ENCODE data around the gene ADAM23.
A peak's percentile ranks its signal among the peaks of the same experiment; 100 is the strongest.

ADAM23 gene

GRCh38 chr2:206443735-206444527 is 599 bp downstream of the ADAM23 start:
- DNase-seq: no peak

DNA sequence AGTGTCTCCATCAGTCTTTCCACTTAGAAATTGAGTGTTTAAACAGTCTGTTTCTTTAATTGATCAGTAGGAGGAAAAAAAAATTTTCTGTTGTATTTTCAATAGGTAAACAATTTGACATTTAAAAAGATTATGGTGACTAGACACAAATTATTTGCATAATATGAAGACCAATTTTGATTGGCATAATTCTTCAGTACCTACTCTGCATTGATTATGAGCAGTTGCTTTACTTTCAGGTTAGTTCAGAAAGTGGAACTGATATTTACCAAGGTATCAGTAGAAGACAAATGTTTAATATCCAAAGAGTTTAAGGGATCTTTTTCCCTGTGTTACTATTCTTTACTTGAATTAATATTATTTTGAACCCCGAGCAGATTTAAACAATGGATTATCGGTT is 2.6 kb downstream of the ADAM23 start:
- no peak for DNase-seq

DNA sequence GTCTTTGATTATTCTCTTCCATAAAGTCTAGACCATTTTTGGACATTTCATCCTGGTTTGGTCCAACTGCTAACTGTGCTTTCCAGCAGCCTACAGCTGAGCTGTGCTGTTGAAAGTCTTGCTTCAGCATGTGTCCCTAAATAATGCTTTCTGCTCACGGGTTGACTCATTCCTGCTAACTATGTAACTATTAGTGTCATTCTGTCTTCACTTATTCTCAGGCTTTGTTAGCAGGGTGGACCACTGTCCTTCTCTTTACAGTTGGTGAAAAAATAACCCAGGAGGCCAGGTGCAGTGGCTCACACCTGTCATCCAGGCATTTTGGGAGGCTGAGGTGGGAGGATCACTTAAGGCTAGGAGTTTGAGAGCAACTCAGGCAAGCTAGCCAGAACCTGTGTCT is 8.9 kb downstream of the ADAM23 start:
- no peak for DNase-seq

GRCh38 chr2:206452750-206453149 is 9.4 kb downstream of the ADAM23 start:
- DNase-seq: no peak

DNA sequence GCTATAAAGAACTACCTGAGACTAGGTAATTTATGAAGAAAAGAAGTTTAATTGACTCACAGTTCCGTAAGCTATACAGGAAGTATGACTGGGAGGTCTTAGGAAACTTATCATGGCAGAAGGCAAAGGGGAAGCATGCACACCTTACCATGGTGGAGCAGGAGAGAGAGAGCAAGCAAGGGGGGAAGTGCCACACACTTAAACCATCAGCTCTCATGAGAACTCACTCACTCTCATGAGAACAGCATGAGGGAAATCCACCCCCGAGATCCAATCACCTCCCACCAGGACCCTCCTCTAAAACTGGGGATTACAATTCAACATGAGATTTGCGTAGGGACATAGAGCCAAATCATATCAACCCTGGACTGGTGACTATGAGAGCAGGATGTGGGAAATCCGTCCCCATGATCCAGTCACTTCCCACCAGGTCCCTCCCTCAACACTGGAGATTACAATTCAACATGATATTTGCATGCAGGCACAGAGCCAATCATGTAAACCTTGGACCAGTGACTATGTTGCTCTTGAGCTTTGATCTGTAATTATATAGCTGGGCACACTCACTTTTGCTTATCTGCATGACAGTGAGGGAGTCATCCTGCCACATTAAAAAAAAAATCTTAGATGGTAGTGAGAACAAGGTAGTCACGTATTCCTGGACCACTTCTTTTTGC is 12.9 kb downstream of the ADAM23 start:
- no peak for DNase-seq

DNA sequence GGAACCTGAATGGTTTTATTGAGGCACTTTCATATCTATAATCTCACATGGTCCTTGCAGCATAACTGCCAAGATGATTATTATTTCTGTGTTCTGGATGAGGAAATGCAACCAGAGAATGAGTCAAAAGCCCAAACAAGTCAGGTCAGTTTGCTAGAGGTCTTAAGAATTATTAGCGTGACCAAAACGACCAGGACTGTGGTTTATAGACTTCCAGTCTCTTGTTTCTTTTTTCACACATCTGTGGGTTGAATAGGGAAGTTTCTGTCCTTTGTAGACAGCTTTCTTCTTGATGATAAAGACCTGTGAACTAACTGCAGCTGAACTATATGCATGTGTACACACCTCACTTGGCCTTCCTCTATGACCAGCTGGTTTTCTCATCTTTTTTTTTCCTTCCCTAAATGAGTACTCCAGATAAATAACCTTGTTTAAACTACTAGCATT is 13.9 kb downstream of the ADAM23 start:
- no peak for DNase-seq

- DNase-seq: no peak
These were observed 19.0 kb downstream of the ADAM23 start for GRCh38 chr2:206462240-206462854.

DNA sequence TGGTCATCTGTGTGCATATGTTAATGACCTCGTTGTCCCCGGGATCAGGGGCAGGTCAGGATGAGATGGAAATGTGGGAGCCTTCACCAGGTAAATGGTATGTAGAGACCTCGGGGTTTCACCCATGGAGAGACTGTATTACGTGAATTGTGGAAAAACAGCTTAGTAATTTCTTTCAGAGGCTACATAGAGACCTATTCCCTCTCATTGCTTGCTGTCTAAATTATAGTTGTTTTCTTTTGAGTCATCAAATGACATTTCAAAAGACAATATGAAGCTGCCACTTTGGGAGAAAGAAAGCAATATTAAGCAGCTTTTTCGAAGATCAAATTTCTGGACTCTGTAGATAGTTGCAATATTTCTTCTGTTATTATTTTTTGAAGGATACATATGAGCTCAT is 20.4 kb downstream of the ADAM23 start:
- no peak for DNase-seq

DNA sequence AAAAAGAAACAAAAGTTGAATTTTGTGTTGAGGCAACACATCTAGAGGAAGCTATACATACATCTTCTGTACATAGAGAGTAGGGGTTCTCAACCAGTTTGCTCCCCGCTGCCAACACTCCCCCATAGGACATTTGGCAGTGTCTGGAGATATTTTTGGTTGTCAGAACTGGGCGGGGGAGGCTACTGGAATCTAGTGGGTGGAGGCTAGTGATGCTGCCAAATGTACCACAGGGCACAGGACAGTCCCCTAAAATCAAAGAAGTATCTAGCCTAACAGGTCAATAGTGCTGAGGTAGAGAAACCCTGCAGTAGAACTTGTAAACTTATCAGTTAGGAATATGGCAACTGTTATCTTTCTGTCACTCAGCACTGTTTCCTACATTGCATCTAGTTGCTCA is 21.3 kb downstream of the ADAM23 start:
- no peak for DNase-seq

DNA sequence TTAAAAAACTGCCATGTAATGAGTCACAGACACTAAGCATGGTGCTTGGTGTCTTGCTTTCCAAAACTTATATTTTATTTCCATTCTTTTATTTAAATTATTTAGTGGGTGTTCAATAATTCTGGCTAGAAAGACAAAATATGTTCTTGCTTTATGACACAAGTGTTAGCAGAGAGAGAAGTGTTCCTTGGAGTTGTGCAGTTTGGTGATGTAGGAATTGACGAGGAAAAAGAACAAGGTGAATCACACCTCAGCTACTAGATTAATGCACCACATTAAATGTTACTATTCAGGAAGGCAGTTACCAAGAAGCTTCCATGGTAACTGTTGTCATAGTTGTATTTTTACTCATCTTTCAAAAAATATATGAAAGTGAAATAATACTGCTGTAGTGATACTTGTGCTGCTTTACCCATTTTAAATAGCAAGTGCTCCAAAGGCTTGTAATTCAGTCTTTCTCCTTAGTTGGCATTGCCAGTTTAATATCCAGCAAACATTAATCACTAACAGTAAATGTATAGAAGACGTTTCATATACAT is 28.3 kb downstream of the ADAM23 start:
- DNase-seq: no peak

GRCh38 chr2:206472094-206472493 is 28.8 kb downstream of the ADAM23 start:
- no peak for DNase-seq

GRCh38 chr2:206474099-206474498 is 30.8 kb downstream of the ADAM23 start:
- DNase-seq: no peak

DNA sequence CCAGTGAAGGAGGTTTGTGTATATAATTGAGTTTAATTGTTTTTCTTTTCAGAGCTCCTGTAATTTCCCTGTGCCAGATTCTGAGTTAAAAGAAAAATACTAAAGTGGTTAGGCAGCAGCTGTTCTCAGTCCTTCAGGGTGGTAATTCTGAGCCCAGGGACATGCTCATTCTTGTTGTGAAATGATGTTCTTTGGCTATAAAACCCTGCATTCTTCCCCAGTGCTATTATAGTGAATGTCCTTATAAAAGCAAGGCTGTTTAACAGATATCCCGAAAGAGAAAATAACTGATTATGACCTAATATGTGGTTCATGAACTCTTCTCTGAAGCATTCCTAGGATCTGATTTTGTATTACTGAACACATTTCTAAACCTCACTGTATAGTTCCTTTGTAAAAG is 34.0 kb downstream of the ADAM23 start:
- DNase-seq: peak; percentile 74

DNA sequence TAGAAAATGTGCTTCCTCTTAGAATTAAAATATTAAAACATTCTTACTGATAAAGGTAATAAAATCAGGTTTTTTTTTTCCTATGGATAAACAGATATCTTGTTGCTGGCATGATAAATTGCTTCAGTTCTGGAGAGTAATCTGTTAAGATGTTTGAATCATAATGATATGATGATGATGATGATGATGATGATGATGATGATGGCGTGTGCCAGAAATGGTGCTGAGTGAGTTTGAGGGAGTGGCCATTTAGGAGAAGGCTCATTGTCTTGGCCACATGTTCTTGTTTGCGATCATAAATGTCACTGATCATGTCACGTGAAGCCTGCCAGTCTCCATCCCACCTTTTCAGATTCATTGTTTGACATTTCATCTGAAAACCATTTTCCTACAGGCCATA is 35.0 kb downstream of the ADAM23 start:
- no peak for DNase-seq

- no peak for DNase-seq
These were observed 36.8 kb downstream of the ADAM23 start for GRCh38 chr2:206480161-206480560.

GRCh38 chr2:206480620-206481019 is 37.3 kb downstream of the ADAM23 start:
- DNase-seq: no peak

GRCh38 chr2:206481056-206481455 is 37.7 kb downstream of the ADAM23 start:
- no peak for DNase-seq

DNA sequence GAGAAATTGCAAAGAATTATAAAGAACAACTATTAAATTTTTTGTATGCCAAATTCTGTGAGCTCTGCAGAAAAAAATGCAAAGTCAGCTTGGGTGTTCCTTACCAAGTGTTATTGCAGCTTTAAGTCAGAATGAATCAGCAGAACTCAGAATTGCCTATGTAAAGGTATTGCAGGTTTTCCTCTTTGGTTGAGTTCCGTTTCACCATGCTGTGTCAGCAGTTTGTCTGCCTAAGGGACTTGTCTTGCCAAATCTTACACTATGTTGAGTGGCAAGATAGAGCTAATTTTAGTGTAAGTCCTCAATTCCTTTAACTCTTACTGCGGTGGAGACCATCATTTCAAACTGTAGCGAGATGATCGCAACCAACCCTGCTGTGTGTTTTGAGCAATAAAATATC is 38.8 kb downstream of the ADAM23 start:
- DNase-seq: no peak

GRCh38 chr2:206482633-206483032 is 39.3 kb downstream of the ADAM23 start:
- DNase-seq: no peak

- DNase-seq: no peak
These were observed 44.7 kb downstream of the ADAM23 start for GRCh38 chr2:206488053-206488452.

DNA sequence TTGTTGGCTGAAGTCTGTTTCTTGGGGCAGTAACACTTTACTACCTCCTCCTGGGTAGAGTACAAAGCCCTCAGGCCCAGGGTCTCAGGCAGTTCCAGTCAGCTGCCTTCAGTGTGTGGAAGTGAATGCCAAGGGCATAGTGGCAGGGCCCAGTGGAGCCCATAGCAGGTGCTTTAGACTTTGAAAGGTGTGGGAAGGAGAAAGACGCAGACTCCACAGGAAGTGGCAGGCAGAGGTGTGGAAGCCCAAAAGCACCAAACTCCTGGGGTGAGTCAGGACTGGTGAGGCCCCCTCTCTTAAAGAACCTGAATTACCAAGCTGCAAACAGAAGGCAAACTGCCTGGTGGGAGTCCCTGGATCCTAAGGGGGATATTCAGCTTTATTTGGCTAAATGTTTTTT is 45.3 kb downstream of the ADAM23 start:
- no peak for DNase-seq

DNA sequence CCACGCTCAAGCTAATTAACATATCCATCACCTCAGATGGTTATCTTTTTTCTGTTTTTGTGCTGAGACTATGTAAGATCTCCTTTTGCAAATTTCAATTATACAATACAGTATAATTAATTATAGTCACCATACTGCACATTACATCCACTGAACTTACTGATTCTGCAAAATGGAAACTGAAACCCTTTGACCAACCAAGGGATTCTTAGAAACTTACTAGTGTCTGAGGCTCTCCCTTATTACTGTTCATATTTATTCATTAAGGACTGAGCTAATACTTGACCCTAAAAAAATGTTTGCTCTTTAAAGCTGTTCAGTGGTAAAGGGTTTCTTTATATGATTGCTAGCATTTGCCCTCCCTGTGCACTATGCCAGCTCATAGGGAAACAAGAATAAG is 50.7 kb downstream of the ADAM23 start:
- DNase-seq: no peak

DNA sequence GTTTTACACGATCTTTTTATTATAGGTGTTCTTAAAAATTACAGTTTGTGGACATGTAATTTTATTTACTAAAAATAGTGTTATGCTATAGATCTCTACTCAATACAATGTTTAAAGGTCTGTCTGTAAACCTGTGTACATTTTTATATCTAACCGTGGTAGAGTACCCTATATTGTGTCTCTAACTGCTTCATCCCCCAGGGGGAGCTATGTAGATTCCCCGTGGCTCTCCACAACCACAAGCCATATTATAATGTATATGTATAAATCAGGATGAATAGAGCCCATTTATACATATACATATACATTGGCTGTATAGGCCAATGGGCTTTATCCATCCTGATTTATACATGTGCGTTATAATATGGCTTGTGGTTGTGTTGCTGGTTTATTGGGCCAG is 59.4 kb downstream of the ADAM23 start:
- DNase-seq: no peak

DNA sequence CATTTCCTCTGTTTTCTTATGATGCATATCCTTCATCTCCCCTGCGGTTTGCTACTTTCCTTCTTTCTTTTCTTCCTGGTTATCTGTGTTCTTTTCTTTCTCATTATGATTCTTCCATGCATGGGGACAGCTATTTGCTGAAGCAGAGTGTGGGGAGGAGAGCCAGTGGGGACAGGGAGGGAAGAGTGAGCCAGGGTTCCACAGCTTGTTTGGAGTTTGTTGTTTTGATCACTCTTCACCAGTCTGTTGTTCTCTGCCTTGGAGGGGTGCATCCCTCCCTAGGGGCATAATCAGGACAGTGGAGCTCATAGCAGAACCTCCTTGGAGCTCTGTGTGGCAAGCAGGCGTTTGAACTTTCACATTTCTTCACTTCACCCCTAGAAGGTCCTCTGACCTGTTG is 68.0 kb downstream of the ADAM23 start:
- DNase-seq: no peak
